HG02798 (cell line): Measurements from ENCODE around the gene CINP.
"Not testable (repeated sequence)": the region's sequence is repeated elsewhere in the genome, so short reads cannot be mapped to it uniquely, and the experiment has no call there.

ENCODE experiments used
- ATAC-seq: cut with Tn5 transposase; IDR thresholded peaks from one replicate; pipeline ENCODE4 v1.9.1; 2021; ENCODE audit warnings: mild to moderate bottlenecking; ENCODE audit not compliant: unreplicated experiment, poor library complexity

Gene CINP

DNA sequence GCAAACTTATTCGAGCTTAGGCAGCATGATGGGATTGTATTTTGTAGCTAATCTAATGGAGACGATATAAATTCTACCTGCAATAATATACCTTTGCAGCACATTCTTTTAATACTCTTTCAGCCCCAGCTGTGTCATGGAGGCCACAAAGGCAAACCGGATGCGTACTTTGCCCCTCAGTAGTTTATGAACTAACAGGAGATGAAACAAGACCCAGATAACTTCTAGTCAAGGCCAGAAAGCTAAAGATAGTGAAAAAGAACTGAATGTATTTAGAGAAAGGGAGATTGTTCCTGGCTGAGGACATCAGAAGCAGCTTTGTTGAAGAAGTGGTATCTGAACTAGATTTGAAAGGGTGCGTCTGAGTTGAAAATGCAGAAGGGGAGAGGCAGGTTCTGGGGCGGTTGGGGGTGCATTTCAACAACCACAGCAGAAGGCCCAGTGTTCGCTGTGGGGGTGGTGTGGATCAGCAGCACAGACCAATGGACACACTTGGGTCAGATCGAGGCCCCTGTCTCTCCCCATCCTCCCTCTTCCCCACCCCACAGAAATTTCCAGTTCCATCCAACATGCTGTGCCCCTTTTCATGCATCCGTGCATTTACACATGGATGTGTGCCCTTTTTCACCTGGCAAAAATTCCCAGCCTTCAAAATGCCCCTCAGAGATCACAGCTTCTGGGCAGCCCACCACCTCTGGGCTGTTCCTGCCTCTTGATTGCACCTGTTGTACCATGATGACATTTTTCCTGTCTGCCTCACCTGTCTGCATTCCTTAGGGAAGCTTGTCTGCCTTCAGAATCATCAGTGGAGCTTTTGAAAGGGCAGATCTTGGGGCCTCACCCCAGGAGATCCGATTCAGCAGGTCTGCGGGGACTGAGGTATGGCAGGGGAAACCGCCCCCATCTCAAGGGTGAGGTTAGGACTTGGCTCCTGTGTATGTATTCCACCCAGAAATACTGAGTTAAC lies 41.0 kb downstream of the CINP start:
- ATAC-seq: no peak

DNA sequence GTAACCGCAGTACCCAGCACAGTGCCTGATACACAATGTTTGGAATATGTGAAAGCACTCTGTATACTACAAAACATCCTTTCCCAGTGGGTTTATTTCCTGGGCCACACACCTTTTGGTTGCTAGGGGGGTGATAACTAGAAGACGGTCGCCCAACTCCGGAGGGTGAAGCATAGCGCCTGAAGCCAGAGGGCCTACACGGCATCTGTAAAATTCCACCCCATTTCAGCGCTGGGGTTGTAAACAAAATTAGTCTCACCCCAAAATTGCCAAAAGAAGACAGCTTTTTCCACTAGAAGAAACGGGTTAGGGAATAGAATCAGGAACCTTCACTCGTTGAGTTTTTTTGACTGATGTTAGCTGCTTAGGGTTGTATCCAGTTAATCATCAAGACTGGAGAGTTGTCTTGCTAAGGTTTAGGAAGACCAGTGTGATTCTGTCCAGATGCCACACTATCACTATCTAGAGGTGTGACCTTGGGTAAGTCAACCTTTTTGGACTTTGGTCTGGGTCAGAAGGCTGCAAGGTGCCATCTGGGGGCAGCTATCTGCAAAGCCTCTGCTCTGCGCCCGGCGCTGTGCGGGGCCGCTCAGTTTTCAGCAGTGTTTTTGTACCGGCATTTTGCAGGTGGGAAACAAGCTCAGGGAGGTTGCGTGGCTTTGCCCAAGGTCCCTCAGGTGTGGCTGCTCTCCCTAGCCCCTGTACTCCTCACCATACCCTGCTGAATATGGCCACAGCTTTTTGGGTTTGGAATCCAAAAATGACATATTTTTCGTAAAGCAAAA lies 41.8 kb downstream of the CINP start:
- no peak for ATAC-seq

DNA sequence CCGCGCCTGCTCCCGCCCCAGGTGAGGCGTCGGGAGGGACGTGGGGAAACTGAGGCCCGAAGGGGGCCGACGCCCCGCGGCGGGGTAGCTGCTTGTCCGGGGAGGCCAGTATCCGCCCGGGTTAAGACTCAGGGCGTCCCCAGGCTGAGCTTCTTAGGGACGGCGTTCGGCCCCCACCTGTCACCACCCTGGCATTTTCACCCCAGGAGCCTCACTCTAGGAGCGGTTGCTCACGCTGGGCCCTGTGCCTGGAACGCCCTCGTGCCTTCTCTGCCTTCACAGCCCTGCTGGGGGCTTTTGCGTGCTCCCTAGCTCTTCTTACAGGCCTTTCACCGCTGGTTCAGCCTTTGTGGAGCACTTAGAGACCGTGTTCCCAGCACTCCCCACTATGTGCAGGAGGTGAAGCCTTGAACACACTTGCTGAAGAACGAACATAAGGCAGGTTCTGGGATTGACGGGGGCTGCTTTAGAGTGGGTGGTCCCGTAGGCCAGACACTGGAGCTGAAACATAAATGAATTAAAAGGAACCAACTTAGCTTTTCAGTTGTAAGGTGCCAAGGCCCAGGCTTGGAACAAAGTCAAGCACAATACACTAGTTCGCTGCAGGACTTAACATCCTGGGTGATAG lies 42.5 kb downstream of the CINP start:
- peak; percentile 23 for ATAC-seq

DNA sequence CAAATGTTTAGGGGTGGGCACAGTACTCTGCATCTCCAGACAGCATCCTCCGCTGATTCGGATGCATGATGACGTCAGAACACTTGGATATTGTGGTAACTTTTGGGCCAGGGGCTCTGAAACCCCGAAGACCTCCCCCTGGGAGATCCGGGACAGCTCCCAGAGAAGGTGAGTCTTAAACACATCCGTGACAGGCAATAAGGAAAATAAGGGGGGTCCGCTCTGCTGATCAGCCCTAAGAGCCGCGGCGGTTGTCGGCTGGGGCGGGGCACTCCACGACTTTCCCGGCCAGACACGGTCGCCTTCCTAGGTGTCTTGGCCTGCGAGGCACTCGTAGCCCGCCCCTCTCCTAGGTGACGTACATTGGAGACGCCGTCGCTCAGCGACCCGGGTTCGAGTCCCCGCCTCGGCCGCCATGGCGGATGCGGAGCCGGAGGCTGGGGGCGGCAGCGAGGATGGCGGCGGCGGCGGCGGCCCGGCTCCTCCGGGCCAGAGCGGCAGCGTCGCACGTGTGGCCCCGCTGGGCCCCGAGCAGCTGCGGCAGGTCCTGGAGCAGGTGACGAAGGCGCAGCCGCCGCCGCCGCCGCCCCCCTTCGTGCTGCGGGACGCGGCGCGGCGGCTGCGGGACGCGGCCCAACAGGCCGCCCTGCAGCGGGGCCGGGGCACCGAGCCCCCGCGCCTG lies 43.2 kb downstream of the CINP start, which contains the start of gene ZNF839:
ZNF839 (plus strand) TSS at position 396 of the 682 bp plus-strand sequence; CDS start at position 416, 20 bp downstream.
- peak; percentile 62 for ATAC-seq

DNA sequence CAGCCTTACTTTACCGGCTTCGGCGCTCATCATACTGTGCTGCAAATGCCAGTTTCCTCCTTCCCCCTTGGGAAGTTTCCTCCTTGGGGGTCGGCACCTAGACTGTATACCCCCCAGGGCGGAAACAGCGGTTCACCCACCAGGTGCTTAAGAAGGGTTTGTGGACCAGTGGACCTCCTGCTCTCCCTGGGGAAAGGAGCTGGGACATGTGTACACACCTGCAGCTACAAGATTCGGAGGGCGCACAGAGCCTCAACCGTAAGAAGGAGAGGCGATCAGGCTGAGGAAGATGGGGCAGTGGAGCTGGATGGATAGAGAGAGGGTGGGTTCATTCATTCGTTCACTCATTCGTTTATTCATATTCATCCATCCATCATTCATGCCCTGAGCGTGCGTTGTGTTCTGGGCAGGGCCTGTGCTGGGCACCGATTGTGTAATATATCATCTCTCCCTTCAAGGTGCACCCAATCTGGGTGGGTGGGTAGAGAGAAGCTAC lies 43.9 kb downstream of the CINP start:
- no peak for ATAC-seq

DNA sequence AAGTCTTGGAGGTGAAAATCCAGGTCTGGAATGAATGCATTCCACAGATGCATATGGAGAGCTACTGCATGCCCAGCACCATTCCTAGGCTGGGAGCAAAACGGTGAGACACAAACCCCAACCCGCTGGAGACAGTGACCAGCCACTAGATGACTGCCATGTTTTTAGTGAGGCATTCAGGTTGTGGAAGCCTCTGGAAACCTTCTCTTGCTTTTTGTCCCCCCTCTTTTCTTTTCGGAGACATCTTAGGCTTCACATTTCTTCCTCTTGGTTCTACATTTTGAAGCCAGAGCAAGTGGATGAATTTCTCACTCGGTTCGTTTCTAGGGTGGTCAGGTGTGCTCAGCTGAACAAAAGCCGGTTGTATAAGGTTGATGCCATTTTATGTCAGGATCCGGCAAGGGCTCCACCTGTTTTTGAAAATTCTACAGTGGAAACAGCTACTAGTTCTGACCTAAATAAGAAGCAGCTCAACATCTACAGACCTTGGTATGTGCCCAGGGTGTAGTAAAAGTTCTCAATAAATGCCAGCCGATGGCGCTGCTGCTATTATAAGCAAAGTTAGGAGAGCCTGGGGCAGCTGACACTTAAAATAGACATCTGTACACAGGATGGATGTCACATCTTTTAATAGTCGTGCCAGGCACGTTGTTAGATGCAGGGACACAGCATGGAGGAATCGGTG lies 45.0 kb downstream of the CINP start:
- ATAC-seq: no peak

DNA sequence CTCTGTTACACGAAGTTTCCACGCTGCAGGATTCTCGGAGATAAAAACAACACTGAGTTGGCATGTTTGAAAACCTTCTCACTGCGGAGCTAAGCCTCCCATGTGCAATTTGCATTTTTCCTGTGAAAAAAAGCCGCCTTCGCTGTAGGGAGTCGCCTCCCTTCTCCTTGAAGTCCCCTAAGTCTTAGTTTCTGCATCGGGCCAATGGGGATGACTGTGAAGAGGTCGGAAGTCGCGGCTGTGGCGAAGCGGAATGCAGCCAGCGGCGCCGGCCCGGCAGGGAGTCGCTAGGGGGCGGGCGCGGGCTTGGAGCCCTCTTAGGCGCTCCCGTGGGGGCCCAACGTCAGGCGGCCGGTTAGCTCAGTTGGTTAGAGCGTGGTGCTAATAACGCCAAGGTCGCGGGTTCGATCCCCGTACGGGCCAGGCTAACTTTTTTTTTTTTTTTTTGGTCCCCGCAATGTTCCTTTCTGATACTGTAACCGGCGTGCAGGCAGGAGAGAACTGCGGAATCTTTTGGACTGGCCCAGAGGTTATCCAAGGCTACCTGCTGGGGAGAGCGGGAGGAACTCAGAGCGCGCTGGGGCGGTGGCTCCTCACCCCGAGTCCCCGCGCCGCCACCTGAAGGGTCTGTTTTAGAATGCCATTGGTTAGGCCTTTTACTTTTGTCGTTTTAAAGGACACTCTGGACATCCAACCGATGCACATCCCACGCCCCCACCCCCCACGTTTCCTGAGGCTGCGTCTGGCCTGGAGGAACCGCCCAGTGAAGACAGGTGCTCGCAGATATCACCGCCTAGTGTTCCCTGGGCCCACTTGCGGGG lies 45.7 kb downstream of the CINP start:
- ATAC-seq: peak; percentile 75

DNA sequence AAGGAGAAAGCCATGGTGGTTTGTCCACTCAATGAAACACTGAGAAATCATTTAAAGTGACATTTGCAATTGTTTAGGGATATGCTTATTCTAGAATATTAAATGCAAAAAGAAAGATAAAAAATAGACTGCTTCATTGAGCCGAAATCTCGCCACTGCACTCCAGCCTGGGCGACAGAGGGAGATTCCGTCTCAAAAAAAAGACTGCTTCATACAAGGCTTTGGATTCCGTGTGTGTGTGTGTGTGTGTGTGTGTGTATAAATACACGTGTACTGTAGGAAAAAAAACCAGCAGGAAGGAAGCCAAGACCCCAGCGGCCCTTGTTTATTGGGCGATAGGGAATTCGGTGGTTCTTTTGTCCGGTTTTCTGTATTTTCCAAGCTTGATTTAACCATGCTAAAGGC lies 46.4 kb downstream of the CINP start:
- no peak for ATAC-seq

DNA sequence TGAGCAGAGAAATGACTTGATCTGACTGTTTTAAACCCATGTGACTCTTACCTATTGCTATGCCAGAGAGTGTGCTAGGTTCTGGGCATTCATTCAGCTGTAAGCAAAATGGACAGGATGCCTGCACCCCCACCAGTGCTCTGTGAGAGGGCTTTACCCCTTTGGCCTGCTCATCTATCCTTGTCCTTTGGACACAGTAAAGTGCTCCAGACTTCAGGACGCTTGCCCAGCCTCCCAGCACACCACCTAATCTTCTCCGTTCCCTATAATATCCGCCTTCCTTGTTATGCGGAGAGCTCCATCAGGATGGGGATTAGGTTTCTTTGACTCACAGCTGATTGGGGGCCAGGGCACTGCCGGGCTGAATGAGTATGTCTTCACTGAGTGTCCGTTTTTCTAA lies 47.6 kb downstream of the CINP start:
- ATAC-seq: no peak

DNA sequence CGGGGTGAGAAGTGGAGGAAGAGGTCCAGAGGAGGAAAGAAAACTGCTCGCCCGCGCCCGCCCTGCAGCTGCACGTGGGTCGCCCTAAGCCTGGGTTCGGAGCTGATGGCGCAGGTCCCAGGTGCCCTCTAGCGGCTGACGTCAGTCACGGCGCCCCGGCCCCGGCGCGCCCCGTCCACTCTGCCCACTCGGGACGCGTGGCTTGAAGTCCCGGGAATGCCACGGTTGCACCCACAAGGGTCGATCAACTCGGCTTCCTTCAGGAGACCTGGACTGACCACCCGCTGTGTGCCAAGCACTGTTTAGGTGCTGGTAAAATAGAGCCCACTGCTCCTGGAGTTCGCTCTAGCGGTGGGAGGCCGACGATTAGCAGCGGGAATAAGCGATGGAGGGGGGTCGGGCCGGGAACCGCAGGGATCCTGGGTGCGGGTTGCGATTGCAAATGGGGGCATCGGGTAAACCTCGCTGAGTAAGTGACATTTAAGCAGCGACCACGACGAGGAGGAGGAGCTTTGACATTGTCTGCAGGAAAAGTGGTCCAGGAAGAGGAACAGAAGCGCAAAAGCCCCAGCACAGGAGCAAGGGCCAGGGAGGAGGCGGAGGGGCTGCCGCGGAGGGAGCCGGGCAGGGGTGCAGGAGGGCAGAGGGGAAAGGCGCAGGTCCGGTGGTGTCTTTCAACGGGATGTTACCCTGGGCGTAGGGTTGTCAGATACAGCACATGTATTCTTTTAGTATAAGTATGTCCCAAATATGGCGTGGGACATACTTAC lies 48.3 kb downstream of the CINP start:
- ATAC-seq: peak; percentile 57

DNA sequence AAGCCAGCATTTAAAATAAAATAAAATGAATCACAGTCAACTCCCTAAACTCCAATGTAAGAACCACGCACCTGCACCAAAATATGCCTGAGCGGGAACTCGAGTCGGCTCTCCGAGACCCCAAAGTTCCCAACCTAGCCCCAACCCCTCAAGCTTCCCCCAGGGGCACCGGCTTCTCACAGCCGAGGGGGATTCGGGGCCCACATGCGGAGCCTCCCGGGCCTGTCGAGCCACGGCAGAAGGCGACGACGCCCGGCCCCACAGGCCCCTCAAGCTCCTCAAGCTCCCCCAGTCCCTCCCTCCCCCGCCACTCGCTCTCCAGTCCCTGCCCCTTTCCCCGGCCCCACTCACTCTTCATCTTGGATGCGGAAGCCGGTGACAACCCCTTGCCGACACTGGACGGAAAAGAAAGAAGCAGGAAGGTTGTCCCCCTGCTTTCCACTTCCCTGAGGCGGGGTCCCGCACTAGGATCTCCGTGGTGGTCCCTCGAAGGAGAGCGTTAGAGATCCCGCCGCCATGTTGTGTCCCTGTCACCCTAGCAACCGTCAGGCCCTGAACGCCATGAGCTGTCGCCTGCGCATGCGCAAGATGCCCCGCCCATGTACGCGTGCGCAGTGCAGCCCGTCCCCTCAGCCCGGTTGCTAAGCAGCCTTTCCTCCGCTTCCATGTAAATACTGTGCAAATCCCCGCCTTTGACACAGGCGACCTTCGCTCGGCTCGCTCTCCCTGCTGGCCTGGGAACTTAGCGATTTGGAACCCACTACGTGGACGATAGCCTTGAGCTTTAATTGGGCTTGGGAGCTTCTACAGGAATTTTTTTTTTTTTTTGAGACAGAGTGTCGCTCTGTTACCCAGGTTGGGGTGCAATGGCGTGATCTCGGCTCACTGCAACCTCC lies 57.8 kb downstream of the CINP start, which contains the start of gene MOK:
MOK (minus strand) TSS at position 554 of the 896 bp plus-strand sequence; CDS start at position 358, 196 bp downstream.
- peak; percentile 97 for ATAC-seq

DNA sequence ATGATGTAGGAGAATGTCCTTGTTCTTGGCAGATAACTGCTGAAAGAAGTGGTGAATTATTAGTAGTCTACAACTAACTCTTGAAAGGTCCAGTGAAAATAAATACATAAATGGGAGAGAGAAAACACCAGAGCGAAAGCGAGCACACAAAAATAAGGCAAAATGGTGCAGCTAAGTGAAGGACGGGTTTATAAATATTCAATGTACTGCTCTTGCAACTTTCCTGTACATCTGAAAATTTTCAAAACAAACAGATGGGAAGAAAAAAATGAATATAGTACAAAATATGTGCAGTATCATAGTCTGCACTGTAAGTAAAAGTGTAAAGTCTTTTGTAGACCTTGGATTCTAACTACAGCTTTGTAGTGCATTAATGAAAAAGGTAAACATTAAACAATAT lies 59.0 kb downstream of the CINP start:
- ATAC-seq: no peak

DNA sequence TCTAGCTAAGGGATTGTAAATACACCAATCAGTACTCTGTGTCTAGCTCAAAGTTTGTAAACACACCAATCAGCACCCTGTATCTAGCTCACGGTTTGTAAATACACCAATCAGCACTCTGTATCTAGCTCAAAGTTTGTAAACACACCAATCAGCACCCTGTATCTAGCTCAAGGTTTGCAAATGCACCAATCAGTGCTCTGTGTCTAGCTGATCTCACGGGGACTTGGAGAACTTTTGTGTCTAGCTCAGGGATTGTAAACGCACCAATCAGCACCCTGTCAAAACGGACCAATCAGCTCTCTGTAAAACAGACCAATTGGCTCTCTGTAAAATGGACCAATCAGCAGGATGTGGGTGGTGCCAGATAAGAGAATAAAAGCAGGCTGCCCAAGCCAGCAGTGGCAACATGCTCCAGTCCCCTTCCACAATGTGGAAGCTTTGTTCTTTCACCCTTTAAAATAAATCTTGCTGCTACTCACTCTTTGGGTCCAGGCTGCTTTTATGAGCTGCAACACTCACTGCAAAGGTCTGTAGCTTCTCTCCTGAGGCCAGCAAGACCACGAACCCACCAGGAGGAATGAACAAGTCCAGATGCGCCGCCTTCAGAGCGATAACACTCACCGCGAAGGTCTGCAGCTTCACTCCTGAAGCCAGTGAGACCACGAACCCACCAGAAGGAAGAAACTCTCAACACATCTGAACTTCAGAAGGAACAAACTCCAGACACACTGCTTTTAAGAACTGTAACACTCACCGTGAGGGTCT lies 64.2 kb downstream of the CINP start:
- not testable (repeated sequence) for ATAC-seq
